ENCODE results near the gene CFDP1.
"Not testable (repeated sequence)": the region's sequence is repeated elsewhere in the genome, so short reads cannot be mapped to it uniquely, and the experiment has no call there.

The CFDP1 gene

GRCh38 chr16:75271441-75272096 is 161.7 kb downstream of the CFDP1 start:
- DNase-seq (ENCODE audit: extremely low read depth in 1 of 2, low read depth in 1 of 2) = no peak

GRCh38 chr16:75269358-75269757 is 163.9 kb downstream of the CFDP1 start:
- not testable (repeated sequence) for DNase-seq (ENCODE audit: extremely low read depth in 1 of 2, low read depth in 1 of 2)

- no peak for DNase-seq (ENCODE audit: extremely low read depth in 1 of 2, low read depth in 1 of 2)
These were observed 165.6 kb downstream of the CFDP1 start for GRCh38 chr16:75267631-75268264.

GRCh38 chr16:75266738-75267630 is 166.3 kb downstream of the CFDP1 start:
- DNase-seq (ENCODE audit: extremely low read depth in 1 of 2, low read depth in 1 of 2) = no peak

- no peak for DNase-seq (ENCODE audit: extremely low read depth in 1 of 2, low read depth in 1 of 2)
These were observed 167.2 kb downstream of the CFDP1 start for GRCh38 chr16:75265911-75266701.

- no peak for DNase-seq (ENCODE audit: extremely low read depth in 1 of 2, low read depth in 1 of 2)
These were observed 168.0 kb downstream of the CFDP1 start for GRCh38 chr16:75264999-75265910.

GRCh38 chr16:75264457-75264998 is 168.8 kb downstream of the CFDP1 start:
- DNase-seq (ENCODE audit: extremely low read depth in 1 of 2, low read depth in 1 of 2) = no peak

GRCh38 chr16:75263963-75264445 is 169.3 kb downstream of the CFDP1 start:
- no peak for DNase-seq (ENCODE audit: extremely low read depth in 1 of 2, low read depth in 1 of 2)

GRCh38 chr16:75263291-75263962 is 169.9 kb downstream of the CFDP1 start:
- DNase-seq (ENCODE audit: extremely low read depth in 1 of 2, low read depth in 1 of 2) = no peak

GRCh38 chr16:75262800-75263127 is 170.5 kb downstream of the CFDP1 start:
- no peak for DNase-seq (ENCODE audit: extremely low read depth in 1 of 2, low read depth in 1 of 2)

- DNase-seq (ENCODE audit: extremely low read depth in 1 of 2, low read depth in 1 of 2) = no peak
These were observed 171.1 kb downstream of the CFDP1 start for GRCh38 chr16:75262104-75262799.

- DNase-seq (ENCODE audit: extremely low read depth in 1 of 2, low read depth in 1 of 2) = no peak
These were observed 171.7 kb downstream of the CFDP1 start for GRCh38 chr16:75261590-75262078.

- DNase-seq (ENCODE audit: extremely low read depth in 1 of 2, low read depth in 1 of 2) = no peak
These were observed 172.3 kb downstream of the CFDP1 start for GRCh38 chr16:75260851-75261589.

GRCh38 chr16:75258807-75259141 is 174.5 kb downstream of the CFDP1 start:
- no peak for DNase-seq (ENCODE audit: extremely low read depth in 1 of 2, low read depth in 1 of 2)

GRCh38 chr16:75257886-75258806 is 175.2 kb downstream of the CFDP1 start:
- no peak for DNase-seq (ENCODE audit: extremely low read depth in 1 of 2, low read depth in 1 of 2)

GRCh38 chr16:75256696-75257343 is 176.5 kb downstream of the CFDP1 start:
- no peak for DNase-seq (ENCODE audit: extremely low read depth in 1 of 2, low read depth in 1 of 2)

All from activated CD8-positive, alpha-beta memory T cell treated with anti-CD3 and anti-CD28 coated beads for 1 hour (primary cell).